ENCODE measurements around the gene SDHB.

DNA sequence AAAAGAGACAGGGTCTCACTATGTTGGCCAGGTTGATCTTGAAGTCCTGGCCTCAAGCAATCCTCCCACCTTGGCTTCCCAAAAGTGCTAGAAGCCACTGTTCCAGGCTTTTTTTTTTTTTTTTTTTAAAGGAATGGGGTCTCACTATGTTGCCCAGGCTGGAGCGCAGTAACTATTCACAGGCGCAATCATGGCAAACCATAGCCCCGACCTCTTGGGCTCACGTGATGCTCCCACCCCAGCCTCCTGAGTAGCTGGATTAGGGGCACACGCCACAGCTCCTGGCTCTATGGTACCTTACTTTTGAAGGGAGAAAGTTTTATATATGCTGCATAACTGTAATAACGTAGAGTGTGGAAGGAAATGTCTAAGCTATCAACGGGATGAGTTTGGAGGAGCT, 36.4 kb downstream of the SDHB start:
- TF ChIP-seq YY1 (IDR thresholded peaks at IDR 0.05; ENCODE audit: insufficient read depth, insufficient read length) (no peak), SUZ12 (IDR thresholded peaks at IDR 0.05; ENCODE audit: extremely low read depth, insufficient read depth, insufficient read length) (no peak), ZNF274 (IDR thresholded peaks at IDR 0.05; ENCODE audit: low read depth, low read length) (no peak)
